HCT116 (cell line): ENCODE results near the gene PCDHA3.
"Not testable (repeated sequence)": the region's sequence is repeated elsewhere in the genome, so short reads cannot be mapped to it uniquely, and the experiment has no call there.

ENCODE experiments used
- CTCF ChIP-seq, 3 experiments: fragments of 200-600 bp in 1 of 3; sonication (generic) in 1 of 3; IDR thresholded peaks in 2 of 3; conservative IDR thresholded peaks in 1 of 3; 2 replicates each; pipeline ENCODE4 v1.5.1; 2012 to 2017; ENCODE audit warnings: low read depth in 2 of 3, low read length in 2 of 3, antibody characterized with exemption in 1 of 3, borderline replicate concordance in 1 of 3, control low read depth in 1 of 3, mild to moderate bottlenecking in 1 of 3, mixed read lengths in 1 of 3, mixed run types in 1 of 3, moderate library complexity in 1 of 3; ENCODE audit not compliant: insufficient read depth in 1 of 3
- EZH2phosphoT487 ChIP-seq: fragments of 200-600 bp; IDR thresholded peaks from 2 replicates; pipeline ENCODE4 v1.6.1; 2018; ENCODE audit warnings: antibody characterized with exemption, borderline replicate concordance
- SIN3A ChIP-seq: IDR thresholded peaks from 2 replicates; pipeline ENCODE4 v1.6.1; 2012; ENCODE audit warnings: low read depth
- YY1 ChIP-seq: IDR thresholded peaks from 2 replicates; pipeline ENCODE4 v1.6.1; 2011; ENCODE audit warnings: low read length, low read depth, moderate library complexity, mild to moderate bottlenecking; ENCODE audit not compliant: insufficient replicate concordance; ENCODE audit errors: extremely low read depth

DNA sequence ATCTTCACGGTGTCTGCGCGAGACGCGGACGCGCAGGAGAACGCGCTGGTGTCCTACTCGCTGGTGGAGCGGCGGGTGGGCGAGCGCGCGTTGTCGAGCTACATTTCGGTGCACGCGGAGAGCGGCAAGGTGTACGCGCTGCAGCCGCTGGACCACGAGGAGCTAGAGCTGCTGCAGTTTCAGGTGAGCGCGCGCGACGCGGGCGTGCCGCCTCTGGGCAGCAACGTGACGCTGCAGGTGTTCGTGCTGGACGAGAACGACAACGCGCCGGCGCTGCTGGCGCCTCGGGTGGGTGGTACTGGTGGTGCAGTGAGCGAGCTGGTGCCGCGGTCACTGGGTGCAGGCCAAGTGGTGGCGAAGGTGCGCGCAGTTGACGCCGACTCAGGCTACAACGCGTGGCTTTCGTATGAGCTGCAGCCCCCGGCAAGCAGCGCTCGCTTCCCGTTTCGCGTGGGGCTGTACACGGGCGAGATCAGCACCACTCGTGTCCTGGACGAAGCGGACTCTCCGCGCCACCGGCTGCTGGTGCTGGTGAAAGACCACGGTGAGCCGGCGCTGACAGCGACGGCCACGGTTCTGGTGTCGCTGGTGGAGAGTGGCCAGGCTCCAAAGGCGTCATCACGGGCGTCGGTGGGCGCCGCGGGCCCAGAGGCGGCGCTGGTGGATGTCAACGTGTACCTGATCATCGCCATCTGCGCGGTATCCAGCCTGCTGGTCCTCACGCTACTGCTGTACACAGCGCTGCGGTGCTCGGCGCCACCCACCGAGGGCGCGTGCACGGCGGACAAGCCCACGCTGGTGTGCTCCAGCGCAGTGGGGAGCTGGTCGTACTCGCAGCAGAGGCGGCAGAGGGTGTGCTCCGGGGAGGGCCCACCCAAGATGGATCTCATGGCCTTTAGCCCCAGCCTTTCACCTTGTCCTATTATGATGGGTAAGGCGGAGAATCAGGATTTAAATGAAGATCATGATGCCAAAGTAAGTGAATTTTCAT, 28.9 kb downstream of the PCDHA3 start:
- not testable (repeated sequence) for TF ChIP-seq CTCF (IDR thresholded peaks at IDR 0.05 in 2 of 3, conservative IDR thresholded peaks at IDR 0.05 in 1 of 3; ENCODE audit: borderline replicate concordance in 1 of 3, insufficient read depth in 1 of 3, low read depth in 2 of 3, low read length in 2 of 3); EZH2phosphoT487; YY1; SIN3A
